Thyroid gland (tissue), 4 donors: Measurements from ENCODE around the gene SREBF1. TPM values are rescaled to one million over a fixed set of nuclear protein-coding genes. Genes with fewer than 3 reads are reported as not detected.
A peak's percentile ranks its signal among the peaks of the same experiment; 100 is the strongest.

Source experiments
- DNase-seq, 2 donors: peaks; one replicate each; pipeline ENCODE4 v3.0.0-alpha.2; 2019
- H3K27ac ChIP-seq, 3 donors: fragments of 200-600 bp; sonication (generic); 1 replicate in 2 of 3; 2 replicates in 1 of 3; pipeline ENCODE4 v1.5.1; 2016 to 2019; ENCODE audit warnings: mild to moderate bottlenecking in 1 of 3, moderate library complexity in 1 of 3
- H3K27me3 ChIP-seq: fragments of 200-600 bp; sonication (generic); one replicate; pipeline ENCODE4 v1.5.1; 2019
- H3K36me3 ChIP-seq, 2 donors: fragments of 200-600 bp; sonication (generic); one replicate each; pipeline ENCODE4 v1.5.1; 2016 to 2019
- H3K4me1 ChIP-seq, 2 donors: fragments of 200-600 bp; sonication (generic); one replicate each; pipeline ENCODE4 v1.5.1; 2017 to 2019
- H3K4me3 ChIP-seq, 3 donors: fragments of 200-600 bp; sonication (generic); replicated peaks in 1 of 3; 1 replicate in 2 of 3; 2 replicates in 1 of 3; pipeline ENCODE4 v1.5.1; 2016; ENCODE audit warnings: mild to moderate bottlenecking in 1 of 3
- H3K9me3 ChIP-seq: fragments of 200-600 bp; sonication (generic); one replicate; pipeline ENCODE4 v1.5.1; 2017
- POLR2A ChIP-seq, 2 donors: fragments of 450-650 bp; IDR thresholded peaks; one replicate each; pipeline ENCODE4 v1.6.1; 2017; ENCODE audit warnings: antibody characterized with exemption in 2 of 2, mild to moderate bottlenecking in 2 of 2, moderate library complexity in 1 of 2
- WGBS, 2 donors: methylation state at CpG; one replicate each; pipeline ENCODE4 v1.1.5; 2017; 5-methylcytosine and 5-hydroxymethylcytosine counted together
- intact Hi-C: fragments of 100-400 bp; cut with DNase I; formaldehyde crosslinking; loops from one replicate; pipeline ENCODE4 v1.15.1; 2023
- total RNA-seq, 4 donors: library from RNA; depleted of rRNA; stranded (reverse); fragments of >200 nt; gene quantifications; one replicate each; pipeline ENCODE4 v1.2.3, GENCODE V29; 2016
- TF ChIP-seq, protein P1 (sequence below), 6 experiments: fragments of 200-600 bp in 3 of 6; fragments of 450-650 bp in 3 of 6; sonication (generic) in 3 of 6; IDR thresholded peaks; one replicate each; pipeline ENCODE4 v1.5.1; 2016 to 2019; ENCODE audit warnings: antibody characterized with exemption in 6 of 6, mild to moderate bottlenecking in 2 of 6, inconsistent platforms in 1 of 6, moderate library complexity in 1 of 6

Gene SREBF1
- total RNA-seq, 4 donors from 2014 or later: 44.6 to 89.4 (median 63.0) TPM

DNA sequence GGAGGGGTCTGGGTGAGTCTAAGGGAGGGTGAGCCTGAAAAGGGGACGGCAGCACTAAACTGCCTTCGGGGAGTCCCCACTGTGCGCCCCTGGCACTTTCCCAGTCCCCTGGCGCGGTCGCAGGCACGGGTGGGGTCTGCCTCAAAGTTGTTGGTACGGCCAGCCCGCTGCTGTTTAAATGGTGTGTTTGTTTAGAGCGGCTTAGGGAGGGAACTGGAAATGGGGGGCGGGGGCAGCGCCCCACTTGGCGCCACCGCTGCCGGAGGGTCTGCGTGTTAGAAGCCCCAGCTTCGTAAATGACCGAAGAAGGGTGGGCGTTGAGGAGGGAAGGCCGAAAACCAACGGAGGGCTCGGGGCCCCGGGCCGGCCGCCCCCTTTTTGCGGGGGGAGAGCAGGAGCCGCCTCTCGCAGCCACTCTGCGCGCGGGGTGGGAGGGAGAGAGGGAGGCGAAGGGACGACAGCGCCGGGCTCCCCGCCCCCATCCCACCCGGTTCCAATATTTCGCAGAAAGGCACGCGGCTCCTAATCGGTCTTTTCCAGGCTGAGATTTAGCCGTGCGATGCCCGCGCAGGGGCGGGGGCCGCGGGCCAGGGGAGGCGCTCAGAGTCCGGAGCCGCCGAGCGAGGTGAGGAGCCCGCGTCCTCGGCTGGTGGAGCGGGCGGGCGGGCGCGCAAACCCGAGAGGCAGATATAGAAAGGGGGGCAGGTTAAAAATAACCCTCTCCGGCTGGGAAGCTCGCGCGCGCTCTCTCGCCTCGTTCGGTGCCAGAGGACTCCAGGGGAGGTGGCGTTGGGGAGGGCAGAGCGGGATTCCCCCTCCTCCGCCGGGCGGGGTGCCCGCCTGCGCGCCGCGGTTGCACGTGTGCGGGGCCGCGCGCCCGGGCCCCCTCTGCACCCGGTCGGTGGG, 54.9 kb downstream of the SREBF1 start:
- H3K27ac ChIP-seq: peak overlapping the region; percentile 88 to 97 (median 96)
- peak overlapping the region in 2 of 3 donors; percentile 14 to 63 for H3K4me3 ChIP-seq
- 6 to 8% methylated on average over 50 to 58 of the region's 88 CpGs for WGBS, 2 donors
- H3K27me3 ChIP-seq: no peaks in the 10 kb centered on the region
- intact Hi-C loops: no loop called here
- no peaks in the 10 kb centered on the region for H3K36me3 ChIP-seq
- H3K9me3 ChIP-seq: no peaks in the 10 kb centered on the region
- peak; percentile 93 to 95 for DNase-seq
- TF ChIP-seq POLR2A (IDR thresholded peaks at IDR 0.05): peak in 1 of 2 donors; percentile 27
- TF ChIP-seq, protein P1, sequence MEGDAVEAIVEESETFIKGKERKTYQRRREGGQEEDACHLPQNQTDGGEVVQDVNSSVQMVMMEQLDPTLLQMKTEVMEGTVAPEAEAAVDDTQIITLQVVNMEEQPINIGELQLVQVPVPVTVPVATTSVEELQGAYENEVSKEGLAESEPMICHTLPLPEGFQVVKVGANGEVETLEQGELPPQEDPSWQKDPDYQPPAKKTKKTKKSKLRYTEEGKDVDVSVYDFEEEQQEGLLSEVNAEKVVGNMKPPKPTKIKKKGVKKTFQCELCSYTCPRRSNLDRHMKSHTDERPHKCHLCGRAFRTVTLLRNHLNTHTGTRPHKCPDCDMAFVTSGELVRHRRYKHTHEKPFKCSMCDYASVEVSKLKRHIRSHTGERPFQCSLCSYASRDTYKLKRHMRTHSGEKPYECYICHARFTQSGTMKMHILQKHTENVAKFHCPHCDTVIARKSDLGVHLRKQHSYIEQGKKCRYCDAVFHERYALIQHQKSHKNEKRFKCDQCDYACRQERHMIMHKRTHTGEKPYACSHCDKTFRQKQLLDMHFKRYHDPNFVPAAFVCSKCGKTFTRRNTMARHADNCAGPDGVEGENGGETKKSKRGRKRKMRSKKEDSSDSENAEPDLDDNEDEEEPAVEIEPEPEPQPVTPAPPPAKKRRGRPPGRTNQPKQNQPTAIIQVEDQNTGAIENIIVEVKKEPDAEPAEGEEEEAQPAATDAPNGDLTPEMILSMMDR (IDR thresholded peaks at IDR 0.05): peak in 1 of 6 experiments; percentile 5
- peaks cover 59 to 82% of the 10 kb centered on the region in 2 donors for H3K4me1 ChIP-seq

DNA sequence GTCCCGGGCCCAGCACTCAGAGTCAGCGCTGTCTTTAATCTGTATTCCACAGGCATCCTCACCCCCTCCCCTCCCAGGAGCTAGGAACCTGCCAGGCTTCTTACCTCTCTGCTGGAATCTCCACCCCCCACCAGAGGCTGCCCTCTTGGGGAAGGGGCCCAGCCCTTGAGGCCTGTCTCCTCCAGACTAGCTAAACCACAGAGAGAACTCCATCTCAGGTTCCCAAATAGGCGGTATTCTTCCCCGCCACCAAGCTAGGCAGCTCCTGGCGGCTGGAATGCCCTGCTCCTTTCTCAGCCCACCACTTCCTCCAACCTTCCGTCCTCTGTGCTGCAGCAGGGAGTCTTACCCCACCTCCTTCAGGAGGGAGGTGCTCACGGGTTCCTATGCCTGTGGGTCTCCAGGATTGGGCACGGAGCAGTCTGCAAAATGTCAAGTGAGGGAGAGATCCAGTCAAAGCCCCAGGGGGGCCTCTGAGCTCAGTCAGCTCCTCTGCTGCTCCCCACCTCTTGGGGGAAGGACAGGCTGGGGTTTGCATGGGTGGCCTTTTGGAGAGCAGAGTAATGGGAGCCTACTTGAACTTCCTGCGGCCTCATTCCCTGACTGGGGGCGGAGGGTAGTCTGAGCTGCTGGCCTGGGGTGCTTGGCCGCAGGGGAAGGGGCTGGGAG, 55.7 kb downstream of the SREBF1 start:
- DNase-seq: peak; percentile 82 to 87

DNA sequence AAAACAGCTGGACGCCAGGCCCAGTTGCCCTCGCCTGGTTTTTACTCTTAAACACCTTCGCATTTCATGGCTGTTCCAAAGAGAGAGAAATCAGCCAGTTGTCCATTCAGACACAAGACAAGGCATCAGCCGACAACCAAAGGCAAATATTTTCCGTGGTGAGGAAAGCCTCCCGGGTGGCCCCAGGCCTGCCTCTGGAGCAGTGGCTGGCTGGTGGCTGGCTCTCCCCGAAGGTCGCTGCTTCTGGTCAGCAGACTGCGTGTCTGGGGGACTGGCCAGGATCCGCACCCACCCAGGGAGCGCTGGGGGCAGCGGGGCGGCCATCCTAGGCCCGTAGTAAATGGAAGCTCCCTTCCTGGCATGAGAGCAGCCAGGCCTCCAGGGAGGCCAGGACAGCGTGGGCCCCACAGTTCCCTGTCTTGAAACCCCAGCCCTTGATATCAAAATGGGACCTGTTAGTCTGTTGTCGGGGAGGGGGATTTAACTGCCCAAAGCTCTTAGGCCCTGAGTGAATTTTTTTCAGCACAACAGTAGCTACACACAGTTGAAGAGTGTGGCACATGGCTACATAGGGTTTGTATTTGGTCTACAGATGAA, 57.7 kb downstream of the SREBF1 start:
- H3K9me3 ChIP-seq: no peaks in the 10 kb centered on the region
- no peaks in the 10 kb centered on the region for H3K27me3 ChIP-seq
- TF ChIP-seq, protein P1 (IDR thresholded peaks at IDR 0.05): no peak
- no peak for TF ChIP-seq POLR2A (IDR thresholded peaks at IDR 0.05)
- H3K4me1 ChIP-seq: peaks cover 40 to 62% of the 10 kb centered on the region in 2 donors
- no peaks in the 10 kb centered on the region for H3K36me3 ChIP-seq
- intact Hi-C loops: no loop called here
- WGBS, 2 donors: 75 to 78% methylated on average over 6 to 13 of the region's 16 CpGs
- no peak overlapping the region for H3K4me3 ChIP-seq
- no peak for DNase-seq
- H3K27ac ChIP-seq: peak overlapping the region in 2 of 3 donors; percentile 50 to 78

More for the DNA sequence above, 55.7 kb downstream of the SREBF1 start:
- intact Hi-C loops: no loop called here
- Histone ChIP-seq H3K4me1 (peaks cover 56 to 74% of the 10 kb centered on the region in 2 donors), H3K36me3 (no peaks in the 10 kb centered on the region), H3K9me3 (no peaks in the 10 kb centered on the region), H3K27ac (peak overlapping the region; percentile 88 to 97 (median 96)), H3K27me3 (no peaks in the 10 kb centered on the region), H3K4me3 (no peak overlapping the region)
- WGBS, 2 donors: 16 to 28% methylated on average over 11 of the region's 11 CpGs
- TF ChIP-seq, protein P1 (IDR thresholded peaks at IDR 0.05): peak in 2 of 6 experiments; percentile 34 to 39
- TF ChIP-seq POLR2A (IDR thresholded peaks at IDR 0.05): peak in 1 of 2 donors; percentile 44

DNA sequence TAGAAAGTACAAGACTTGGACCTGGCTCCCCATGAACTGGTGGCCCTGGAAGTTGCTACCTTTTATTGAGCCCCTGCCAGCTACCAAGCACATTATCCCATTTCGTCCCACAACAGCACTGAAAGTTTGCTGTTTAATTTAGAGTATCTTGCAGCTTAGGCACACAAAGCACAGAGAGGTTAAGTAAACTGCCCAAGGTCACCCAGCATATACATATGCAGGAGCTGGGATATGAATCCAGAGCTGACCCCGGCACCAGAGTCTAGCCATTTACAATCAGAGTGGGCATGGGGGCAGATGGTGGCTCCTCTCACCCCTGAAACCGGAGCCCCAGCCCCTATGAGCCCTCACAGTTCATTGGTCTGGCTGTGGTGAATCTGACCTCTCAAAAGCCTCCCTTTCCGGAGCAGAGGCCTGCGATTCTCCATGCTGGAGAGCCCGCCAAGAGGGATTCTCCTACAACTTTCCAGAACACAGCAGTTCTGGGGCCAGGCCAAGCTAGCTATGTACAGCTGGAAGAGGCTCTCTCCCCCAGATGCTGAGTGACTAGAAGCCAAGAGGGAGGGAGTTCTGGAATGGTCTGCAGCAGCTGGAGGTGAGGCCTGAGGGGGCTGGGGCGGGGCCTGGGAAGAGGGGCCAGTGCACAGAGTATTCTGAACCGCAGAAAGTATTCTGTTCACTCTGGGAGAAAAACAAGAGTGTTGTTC, 58.3 kb downstream of the SREBF1 start:
- Histone ChIP-seq H3K27me3 (no peaks in the 10 kb centered on the region), H3K4me1 (peaks cover 37 to 59% of the 10 kb centered on the region in 2 donors), H3K4me3 (no peak overlapping the region), H3K9me3 (no peaks in the 10 kb centered on the region), H3K36me3 (no peaks in the 10 kb centered on the region), H3K27ac (peak overlapping the region; percentile 18 to 78 (median 20))
- TF ChIP-seq, protein P1 (IDR thresholded peaks at IDR 0.05): no peak
- no peak for TF ChIP-seq POLR2A (IDR thresholded peaks at IDR 0.05)
- peak in 1 of 2 donors; percentile 30 for DNase-seq
- intact Hi-C loops: no loop called here
- WGBS, 2 donors: 78 to 81% methylated on average over 7 to 8 of the region's 8 CpGs
